GM19043 (cell line): Measurements from ENCODE around the gene DYNLL1.
"Not testable (repeated sequence)": the region's sequence is repeated elsewhere in the genome, so short reads cannot be mapped to it uniquely, and the experiment has no call there.

ENCODE experiments used
- ATAC-seq: cut with Tn5 transposase; IDR thresholded peaks from one replicate; pipeline ENCODE4 v1.9.1; 2021; ENCODE audit warnings: low read depth; ENCODE audit not compliant: unreplicated experiment

Gene DYNLL1

DNA sequence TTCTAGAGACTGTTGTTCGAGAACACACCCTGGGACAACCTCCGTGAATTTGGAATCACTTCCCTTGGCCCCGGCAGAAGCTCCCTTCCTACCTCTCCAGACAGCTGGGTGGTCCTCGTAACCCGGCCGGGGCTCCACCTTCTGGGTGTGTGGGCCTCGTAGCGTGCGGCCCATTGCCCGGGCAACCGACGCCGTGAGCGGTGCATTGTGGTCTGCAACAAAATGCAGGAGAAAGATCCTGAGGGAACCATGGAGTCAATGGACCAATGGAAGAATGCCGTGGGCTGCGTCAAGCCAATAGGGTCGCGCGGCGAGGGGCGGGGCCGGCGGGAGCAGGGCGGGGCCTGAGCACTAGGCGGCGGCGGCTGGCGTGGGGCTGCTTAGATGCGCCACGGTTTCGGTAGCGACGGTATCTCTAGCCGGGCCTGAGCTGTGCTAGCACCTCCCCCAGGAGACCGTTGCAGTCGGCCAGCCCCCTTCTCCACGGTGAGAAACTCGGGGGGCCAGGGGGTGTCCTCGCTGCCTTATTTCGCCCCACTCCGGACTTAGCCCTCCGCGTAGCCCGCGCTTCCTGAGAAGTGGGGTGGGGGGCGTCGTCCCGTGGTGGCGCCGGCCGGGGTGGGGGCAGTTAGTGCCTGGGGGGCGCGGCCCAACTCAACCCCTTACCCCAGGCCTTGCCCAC is at the start of gene DYNLL1:
Gene DYNLL1 (plus strand): TSS at position 383 of the 682 bp plus-strand sequence. CDS start 309 bp downstream, outside the sequence.
- ATAC-seq: peak; percentile 93

DNA sequence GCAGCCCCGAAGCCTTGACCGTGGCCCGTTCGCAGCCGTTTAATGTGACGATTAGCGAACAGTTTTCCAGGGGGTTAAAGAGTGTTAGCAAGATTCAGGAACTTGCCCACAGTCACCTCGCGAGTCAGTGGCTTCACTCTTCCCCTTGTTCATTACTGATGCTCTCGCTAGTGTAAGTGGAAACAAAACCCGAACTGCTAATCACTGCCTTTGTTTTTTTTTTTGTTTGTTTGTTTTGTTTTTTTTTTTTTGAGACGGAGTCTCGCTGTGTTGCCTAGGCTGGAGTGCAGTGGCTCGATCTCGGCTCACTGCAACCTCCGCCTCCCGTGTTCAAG is 49.1 kb upstream of the DYNLL1 start:
- not testable (repeated sequence) for ATAC-seq

DNA sequence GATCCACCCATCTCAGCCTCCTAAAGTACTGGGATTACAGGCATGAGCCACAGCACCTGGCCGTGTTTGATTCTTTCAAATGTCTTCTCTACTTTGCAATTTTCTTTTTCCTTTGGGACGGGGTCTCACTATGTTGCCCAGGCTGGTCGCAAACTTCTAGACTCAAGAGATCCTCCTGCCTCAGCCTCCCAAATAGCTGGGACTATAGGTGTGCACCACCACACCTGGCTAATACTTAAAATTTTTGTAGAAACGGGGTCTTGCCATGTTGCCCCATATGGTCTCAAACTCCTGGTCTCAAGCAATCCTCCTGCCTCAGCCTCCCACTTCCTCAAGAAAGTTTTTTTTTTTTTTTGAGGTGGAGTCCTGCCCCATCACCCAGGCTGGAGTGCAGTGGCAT is 47.9 kb upstream of the DYNLL1 start:
- no peak for ATAC-seq

DNA sequence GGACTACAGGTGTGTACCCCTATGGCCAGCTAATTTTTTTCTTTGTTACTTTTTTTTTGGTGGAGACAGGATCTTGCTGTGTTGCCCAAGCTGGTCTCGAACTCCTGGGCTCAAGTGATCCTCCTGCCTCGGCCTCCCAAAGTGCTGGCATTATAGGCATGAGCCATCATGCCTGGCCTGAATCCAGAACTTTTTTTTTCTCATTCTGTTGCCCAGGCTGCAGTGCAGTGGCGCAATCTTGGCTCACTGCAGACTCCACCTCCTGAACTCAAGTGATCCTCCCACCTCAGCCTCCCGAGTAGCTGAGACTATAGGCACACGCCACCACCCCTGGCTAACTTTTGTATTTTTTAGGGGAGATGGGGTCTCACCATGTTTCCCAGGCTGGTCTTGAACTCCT is 43.4 kb upstream of the DYNLL1 start:
- not testable (repeated sequence) for ATAC-seq

DNA sequence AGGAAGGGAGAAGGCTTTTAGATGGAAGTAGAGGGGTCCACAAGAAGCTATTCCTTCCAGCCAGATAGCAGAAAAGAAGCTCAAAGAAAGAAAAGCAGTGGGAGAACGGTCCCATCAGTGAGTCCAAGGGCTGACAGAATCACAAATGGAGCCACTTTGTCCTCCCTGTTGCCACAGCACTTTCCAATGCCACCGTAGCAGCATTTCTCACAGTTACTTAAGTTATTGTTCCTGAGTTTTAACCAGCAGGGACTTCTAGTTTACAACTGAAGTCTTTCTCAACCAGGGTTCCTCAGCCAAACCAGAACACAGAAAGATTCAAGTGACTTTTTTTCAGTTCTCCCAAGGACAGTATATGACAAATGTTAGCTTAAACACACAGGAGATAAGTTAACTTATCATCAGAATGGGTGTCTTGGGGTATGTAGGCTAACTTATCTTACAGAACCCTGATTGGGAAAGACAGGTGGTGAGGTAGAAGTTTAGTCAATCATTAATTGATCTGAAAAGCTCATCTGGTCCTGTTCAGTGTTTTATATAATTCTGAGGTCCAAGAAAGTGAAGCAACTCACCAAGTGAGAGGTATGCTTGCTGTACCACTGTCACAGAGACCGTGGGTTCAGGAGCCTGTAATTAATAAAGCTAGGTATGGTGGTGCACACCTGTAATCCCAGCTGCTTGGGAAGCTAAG is 42.7 kb upstream of the DYNLL1 start:
- no peak for ATAC-seq

- peak; percentile 55 for ATAC-seq
These were observed 41.9 kb upstream of the DYNLL1 start for GRCh38 chr12:120453977-120454376.

DNA sequence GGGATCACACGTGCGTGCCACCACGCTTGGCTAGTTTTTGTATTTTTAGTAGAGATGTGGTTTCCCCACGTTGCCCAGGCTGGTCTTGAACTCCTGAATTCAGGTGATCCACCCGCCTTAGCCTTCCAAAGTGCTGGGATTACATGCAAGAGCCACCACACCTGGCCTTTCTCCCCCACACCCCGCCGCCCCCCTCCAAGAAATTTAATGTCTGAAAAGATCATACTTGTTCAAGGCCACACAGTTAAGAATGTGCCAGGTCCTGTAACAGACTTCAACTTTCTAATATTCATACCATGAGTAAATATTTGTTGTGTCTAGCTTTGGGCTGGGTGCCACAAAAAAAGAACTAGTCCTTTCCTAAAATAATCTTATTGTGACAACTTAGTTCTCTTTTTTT is 40.6 kb upstream of the DYNLL1 start:
- ATAC-seq: no peak

DNA sequence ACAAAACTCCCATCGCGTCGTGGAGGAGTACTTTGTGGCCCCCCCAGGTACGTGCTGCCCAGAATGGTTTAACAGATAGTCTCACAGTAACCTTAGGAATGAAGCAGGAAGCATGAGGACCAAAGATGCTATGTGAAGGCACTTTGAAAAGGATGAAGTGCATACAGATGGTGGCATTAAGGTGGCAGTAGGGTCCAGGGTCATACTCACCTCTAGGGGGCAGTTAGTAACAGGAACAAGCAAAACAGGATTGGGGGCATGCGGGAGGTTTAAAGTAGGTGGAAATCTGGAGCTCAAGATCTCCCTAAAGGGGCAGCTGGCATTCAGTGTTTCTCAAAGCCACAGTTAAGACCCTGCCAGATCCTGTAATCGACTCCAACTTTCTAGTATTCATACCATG is 38.8 kb upstream of the DYNLL1 start:
- no peak for ATAC-seq

DNA sequence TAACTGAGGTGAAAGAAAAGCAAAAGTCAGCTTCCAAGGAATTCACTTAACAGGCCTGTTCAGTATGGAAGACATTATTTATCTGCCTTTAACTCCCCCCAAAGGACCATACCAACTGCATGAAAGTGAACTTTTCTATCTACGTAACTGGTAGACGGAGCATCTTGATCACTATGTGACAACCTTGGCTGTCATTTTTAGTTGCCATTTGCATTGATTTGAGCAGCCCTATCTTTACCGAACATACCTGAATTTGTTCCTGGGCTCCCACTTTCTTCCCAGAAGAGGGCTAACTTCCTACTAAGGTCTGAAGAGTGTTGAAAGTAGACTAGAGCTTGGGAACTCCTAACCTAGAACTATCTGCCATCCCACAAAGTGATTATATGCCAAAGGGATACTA is 35.8 kb upstream of the DYNLL1 start:
- ATAC-seq: no peak

DNA sequence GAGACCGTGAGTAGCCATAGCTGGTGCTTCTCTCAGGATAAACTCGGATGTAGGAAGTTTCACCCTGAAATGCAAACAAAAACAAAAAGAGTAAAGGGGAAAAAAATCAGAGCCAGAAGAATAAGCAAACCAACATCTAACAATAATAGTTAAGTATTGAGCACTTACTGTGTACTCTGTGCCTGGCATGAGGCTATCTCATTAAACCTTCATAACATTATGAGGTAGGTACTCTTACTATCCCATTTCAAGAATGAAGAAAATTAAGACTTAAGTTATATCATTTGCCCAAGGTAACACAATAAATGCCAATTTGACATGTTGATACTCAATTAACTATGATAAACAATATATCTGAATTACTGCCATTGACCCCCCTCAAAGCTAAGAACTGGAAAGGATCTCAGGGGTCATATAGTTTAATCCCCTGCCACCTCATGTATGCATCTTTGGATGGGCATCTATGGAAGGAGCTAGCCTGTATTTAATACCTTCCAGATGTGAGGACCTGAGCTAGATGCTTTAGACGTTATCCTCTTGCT is 33.7 kb upstream of the DYNLL1 start:
- ATAC-seq: no peak

GRCh38 chr12:120463712-120464111 is 32.2 kb upstream of the DYNLL1 start:
- no peak for ATAC-seq

DNA sequence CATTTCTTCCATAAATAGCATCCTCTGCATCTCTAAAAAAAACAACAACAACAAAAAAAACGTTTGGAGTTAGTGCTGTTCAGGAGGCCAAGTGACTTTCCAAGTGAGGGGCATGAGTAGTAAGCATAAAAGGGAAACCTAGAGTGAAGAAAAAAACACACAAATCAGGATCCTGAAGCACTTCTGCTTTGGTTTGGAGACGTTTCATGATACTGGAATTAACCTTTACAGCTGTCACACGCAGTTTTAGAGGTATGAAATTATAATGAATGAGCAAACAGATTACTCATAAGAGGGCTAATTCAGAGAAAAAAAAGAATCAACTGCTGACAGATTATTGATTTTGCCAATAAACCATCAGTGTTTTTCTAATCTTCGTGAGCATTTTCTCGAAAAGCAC is 30.2 kb upstream of the DYNLL1 start:
- no peak for ATAC-seq

DNA sequence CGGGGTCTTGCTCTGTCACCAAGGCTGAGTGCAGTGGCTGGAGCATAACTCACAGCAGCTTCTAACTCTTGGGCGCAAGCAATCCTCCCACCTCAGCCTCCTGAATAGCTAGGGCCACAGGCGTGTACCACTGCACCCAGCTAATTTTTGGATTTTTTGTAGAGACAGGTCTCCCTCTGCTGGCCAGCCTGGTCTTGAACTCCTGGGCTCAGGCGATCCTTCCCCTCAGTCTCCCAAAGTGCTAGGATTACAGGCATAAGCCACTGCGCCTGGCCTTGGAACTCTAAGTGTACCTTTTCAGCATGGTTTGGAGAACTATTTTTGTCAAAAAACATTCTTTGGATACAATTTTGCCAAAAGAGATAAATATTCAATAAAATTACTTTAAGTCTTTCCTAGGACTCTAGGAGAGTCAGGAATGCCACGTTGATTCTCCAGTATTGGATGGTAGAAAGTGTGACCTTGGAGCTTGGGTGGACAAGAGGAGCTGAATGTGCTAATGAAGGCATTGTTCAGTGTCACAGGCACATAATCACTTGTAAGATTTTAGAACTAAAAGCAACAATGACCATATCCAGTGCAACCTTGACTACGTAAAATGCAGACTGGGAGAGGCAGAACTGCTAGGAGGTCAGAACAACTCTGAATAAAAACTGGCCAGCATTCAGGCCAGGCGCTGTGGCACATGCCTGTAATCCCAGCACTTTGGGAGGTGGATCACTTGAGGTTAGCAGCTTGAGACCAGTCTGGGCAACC is 29.2 kb upstream of the DYNLL1 start:
- ATAC-seq: no peak

DNA sequence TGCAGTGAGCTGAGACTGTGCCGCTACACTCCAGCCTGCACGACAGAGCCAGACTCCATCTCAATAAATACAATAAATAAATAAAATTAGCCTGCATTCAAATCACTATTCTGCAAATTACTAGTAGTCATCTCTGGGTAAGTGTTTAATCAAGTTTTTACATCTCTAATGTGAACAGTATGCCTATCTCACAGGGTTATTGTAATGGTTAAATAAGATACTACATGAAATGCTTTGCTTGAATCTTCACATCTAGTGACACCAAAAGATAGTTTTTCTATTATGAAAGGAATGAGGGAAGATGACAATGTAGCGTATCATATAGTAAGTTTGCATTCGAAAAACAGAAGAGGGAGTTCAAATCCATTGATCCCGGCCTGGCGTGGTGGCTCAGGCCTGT is 28.5 kb upstream of the DYNLL1 start:
- no peak for ATAC-seq

DNA sequence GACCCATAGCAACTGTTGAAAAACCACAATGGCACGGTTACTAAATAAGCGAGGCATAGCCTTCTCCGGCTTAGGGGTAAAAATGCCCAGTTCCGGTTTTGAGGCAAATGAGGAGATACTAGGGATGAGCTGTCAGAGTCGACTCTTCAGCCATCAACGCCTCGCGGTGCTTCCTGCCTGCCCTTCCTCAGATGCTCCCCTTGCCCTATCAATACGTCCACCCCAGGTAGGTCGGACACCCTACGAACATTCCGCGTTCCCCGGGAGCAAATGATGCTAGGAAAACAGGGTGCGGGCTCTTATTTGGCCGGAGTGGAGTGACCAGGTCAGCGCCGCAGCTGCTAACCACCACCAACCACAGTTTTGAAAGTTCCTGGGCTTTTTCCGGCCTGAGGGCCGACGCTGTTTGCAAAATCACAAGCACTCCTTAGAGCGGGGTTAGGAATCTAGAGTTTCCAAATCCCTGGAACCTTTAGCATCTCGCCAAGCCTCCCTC is 27.5 kb upstream of the DYNLL1 start:
- no peak for ATAC-seq

DNA sequence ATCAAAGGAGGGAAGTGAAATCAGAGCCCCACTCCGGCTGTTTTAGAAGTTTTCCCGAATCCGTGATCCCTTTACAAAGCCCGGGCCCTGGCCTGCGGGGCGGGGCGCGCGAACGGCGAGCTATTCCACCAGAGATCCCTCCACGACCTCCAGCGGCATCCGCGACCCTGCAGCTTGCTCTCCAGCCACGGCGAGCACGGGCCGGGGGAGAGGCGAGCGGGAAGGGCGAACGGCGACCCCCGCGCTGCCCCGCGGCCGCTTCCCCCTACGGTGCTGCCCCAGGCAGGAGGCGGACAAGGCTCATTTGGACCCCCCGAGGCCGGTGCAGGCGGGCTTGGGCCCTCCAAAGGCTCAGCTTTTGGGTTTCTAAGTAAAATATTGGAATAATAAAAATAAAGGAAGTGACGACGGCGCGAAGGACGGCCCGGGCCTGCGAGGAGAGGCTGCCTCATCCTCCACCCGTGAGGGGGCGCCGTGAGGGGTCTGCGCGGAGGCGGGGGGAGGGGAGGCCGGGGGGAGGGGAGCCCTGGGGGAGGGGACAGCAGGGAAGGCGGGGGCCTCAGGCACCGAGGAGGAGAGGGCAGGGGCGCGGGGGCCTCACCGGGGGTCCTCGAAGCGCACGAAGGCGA is 27.0 kb upstream of the DYNLL1 start:
- peak; percentile 17 for ATAC-seq

GRCh38 chr12:120469450-120470149 is 26.3 kb upstream of the DYNLL1 start, which contains the start of gene SRSF9:
SRSF9 (minus strand) TSS chr12:120469748; CDS start chr12:120469609, 139 bp downstream.
- peak; percentile 62 for ATAC-seq

- peak; percentile 17 for ATAC-seq
These were observed 25.6 kb upstream of the DYNLL1 start for GRCh38 chr12:120470150-120470784.

- no peak for ATAC-seq
These were observed 23.4 kb upstream of the DYNLL1 start for GRCh38 chr12:120472521-120472920.
